ENCODE data around the gene HRG. TPM values are rescaled to one million over a fixed set of nuclear protein-coding genes. Genes with fewer than 3 reads are reported as not detected.

HRG gene
- total RNA-seq, 1 experiment from 2014 or later = not detected

DNA sequence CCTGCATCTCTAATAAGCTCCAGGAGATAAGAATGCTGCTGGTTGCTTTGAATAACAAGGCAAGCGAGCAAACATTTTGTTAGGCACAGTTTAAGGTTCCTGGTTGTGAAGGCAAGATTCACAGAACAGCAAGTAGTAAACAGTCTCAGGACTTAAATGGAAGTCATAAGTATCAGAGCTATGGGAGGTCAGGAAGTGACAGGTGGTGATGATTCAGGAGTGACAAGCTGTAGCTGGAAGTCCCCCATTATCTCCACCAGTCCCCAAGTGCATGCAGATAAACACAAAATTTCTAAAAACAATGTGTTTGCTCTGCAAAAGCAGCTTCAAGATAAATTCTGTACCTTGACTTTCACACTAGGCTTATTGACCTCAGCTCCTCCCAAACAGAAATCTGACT is 22.3 kb upstream of the HRG start:
- H3K79me2 ChIP-seq (ENCODE audit: insufficient read depth, low read length) = no peaks in the 10 kb centered on the region
- H3K4me2 ChIP-seq (ENCODE audit: insufficient read depth, insufficient read length, low read length) = no peak overlapping the region
- Mint-ChIP-seq H3K27ac (no peak overlapping the region), H3K4me1 (peaks cover 20 to 26% of the 10 kb centered on the region in 2 experiments), H3K27me3 (ENCODE audit: low read depth) (peaks cover 2% of the 10 kb centered on the region; the same call in 1 of the 2 replicates), H3K4me3 (no peak overlapping the region), H3K9me3 (no peaks in the 10 kb centered on the region), H3K36me3 (ENCODE audit: insufficient read depth in 1 of 3, low read depth in 3 of 3) (no peaks in the 10 kb centered on the region)
- H2BK15ac ChIP-seq (ENCODE audit: low read depth, low read length) = no peak overlapping the region
- H4K8ac ChIP-seq (replicated peaks; ENCODE audit: insufficient read length, low read depth, low read length) = no peak overlapping the region
- H3K27ac ChIP-seq (ENCODE audit: insufficient read length, low read depth, low read length) = no peak overlapping the region
- H3K79me1 ChIP-seq (ENCODE audit: insufficient read depth, low read depth, low read length, poor library complexity, severe bottlenecking) = no peaks in the 10 kb centered on the region
- no peaks in the 10 kb centered on the region for H4K20me1 ChIP-seq (ENCODE audit: control insufficient read depth, insufficient read depth, insufficient read length)
- no peak overlapping the region for H3T11ph ChIP-seq (ENCODE audit: low read length)
- DNase-seq = no peak
- no peaks in the 10 kb centered on the region for H3K23me2 ChIP-seq (ENCODE audit: insufficient read length, low read depth, low read length, poor library complexity, severe bottlenecking)
- H3K23ac ChIP-seq (ENCODE audit: insufficient read length, low read depth, low read length) = no peak overlapping the region
- H2BK12ac ChIP-seq (ENCODE audit: insufficient read length, low read depth, low read length) = no peak overlapping the region
- no peak overlapping the region for H2AK5ac ChIP-seq (ENCODE audit: insufficient read length, low read length)
- no CpG with 5 or more reads among the region's 1 CpG for WGBS (ENCODE audit: extremely low coverage, insufficient read length, low lambda C conversion rate)
- no peak overlapping the region for H2BK120ac ChIP-seq (ENCODE audit: low read depth, low read length, poor library complexity, severe bottlenecking)
- no peak overlapping the region for H3K9ac ChIP-seq (ENCODE audit: extremely low read depth, insufficient read length, low read length)
- H3K14ac ChIP-seq (ENCODE audit: insufficient read depth, low read length) = no peak overlapping the region
- H3K9me3 ChIP-seq (ENCODE audit: control insufficient read depth, low read depth, low read length) = no peaks in the 10 kb centered on the region
- TF ChIP-seq, protein P1, sequence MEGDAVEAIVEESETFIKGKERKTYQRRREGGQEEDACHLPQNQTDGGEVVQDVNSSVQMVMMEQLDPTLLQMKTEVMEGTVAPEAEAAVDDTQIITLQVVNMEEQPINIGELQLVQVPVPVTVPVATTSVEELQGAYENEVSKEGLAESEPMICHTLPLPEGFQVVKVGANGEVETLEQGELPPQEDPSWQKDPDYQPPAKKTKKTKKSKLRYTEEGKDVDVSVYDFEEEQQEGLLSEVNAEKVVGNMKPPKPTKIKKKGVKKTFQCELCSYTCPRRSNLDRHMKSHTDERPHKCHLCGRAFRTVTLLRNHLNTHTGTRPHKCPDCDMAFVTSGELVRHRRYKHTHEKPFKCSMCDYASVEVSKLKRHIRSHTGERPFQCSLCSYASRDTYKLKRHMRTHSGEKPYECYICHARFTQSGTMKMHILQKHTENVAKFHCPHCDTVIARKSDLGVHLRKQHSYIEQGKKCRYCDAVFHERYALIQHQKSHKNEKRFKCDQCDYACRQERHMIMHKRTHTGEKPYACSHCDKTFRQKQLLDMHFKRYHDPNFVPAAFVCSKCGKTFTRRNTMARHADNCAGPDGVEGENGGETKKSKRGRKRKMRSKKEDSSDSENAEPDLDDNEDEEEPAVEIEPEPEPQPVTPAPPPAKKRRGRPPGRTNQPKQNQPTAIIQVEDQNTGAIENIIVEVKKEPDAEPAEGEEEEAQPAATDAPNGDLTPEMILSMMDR (conservative IDR thresholded peaks at IDR 0.05) = no peak
- peaks cover 7% of the 10 kb centered on the region; the same call in 1 of the 2 replicates for H3K4me1 ChIP-seq (ENCODE audit: insufficient read depth, low read length)
- H3K4ac ChIP-seq (ENCODE audit: low read depth, low read length) = no peak overlapping the region
- no peaks in the 10 kb centered on the region for H3K27me3 ChIP-seq (ENCODE audit: insufficient read depth, low read length)
- no peak overlapping the region for H3K18ac ChIP-seq (ENCODE audit: insufficient read length, low read depth, low read length)
- H4K5ac ChIP-seq (ENCODE audit: insufficient read length, low read depth, low read length) = no peak overlapping the region
- no peak overlapping the region for H2AFZ ChIP-seq (ENCODE audit: low read length)
- no peak overlapping the region for H2BK5ac ChIP-seq (ENCODE audit: insufficient read length, low read length)
- no peak overlapping the region for H3K56ac ChIP-seq (ENCODE audit: insufficient read length, low read depth, low read length)
- H2BK20ac ChIP-seq (ENCODE audit: low read depth, low read length, poor library complexity, severe bottlenecking) = no peak overlapping the region
- H4K91ac ChIP-seq (ENCODE audit: insufficient read length, low read depth, low read length) = no peak overlapping the region

Data from H9 (cell line).